HepG2 (cell line): ENCODE measurements around the gene SPHK2. TPM values are rescaled to one million over a fixed set of nuclear protein-coding genes. Genes with fewer than 3 reads are reported as not detected.

Experiments used
- AGO2 ChIP-seq: fragments of 200-400 bp; formaldehyde crosslinking; optimal IDR thresholded peaks from 2 replicates; pipeline ENCODE3; 2017; ENCODE audit warnings: mild to moderate bottlenecking, low read depth, low read length, moderate library complexity
- BCLAF1 ChIP-seq: fragments of 450-650 bp; IDR thresholded peaks from 2 replicates; pipeline ENCODE4 v1.6.1; 2017; ENCODE audit warnings: mild to moderate bottlenecking
- FIP1L1 ChIP-seq: fragments of 200-400 bp; formaldehyde crosslinking; IDR thresholded peaks from 2 replicates; pipeline ENCODE4 v1.6.1; 2018; ENCODE audit warnings: low read depth, mild to moderate bottlenecking, low read length, moderate library complexity, borderline replicate concordance; ENCODE audit not compliant: insufficient read depth
- TFDP1 ChIP-seq: IDR thresholded peaks from 2 replicates; pipeline ENCODE4 v1.6.1; 2016; ENCODE audit warnings: missing compliant biosample characterization, missing genetic modification reagents, borderline replicate concordance
- ZBTB7A ChIP-seq: sonication (generic); formaldehyde crosslinking; IDR thresholded peaks from 2 replicates; pipeline ENCODE4 v1.8.0; 2022; ENCODE audit warnings: mild to moderate bottlenecking, missing genetic modification reagents
- ZBTB7B ChIP-seq: sonication (generic); formaldehyde crosslinking; IDR thresholded peaks from 2 replicates; pipeline ENCODE4 v1.4.0; 2020; ENCODE audit warnings: missing genetic modification reagents
- polyA plus RNA-seq, 8 experiments: library from polyadenylated mRNA; depleted of rRNA in 3 of 8; stranded (reverse) in 7 of 8; unstranded in 1 of 8; fragments of >200 nt; fragmentation: Illumina TruSeq in 4 of 8; extraction: Trizol in 4 of 8; gene quantifications; 2 replicates each; pipeline versions ENCODE4 v1.2.1 to v1.2.3, GENCODE V29; 2011 to 2016; ENCODE audit warnings: low read depth in 4 of 8, missing spikeins in 1 of 8, mixed read lengths in 1 of 8; ENCODE audit not compliant: insufficient read depth in 1 of 8
- total RNA-seq, 5 experiments: library from RNA; depleted of rRNA; stranded (reverse); fragments of >200 nt; fragmentation: Illumina TruSeq; extraction: Trizol; gene quantifications; 2 replicates each; pipeline ENCODE4 v1.2.3, GENCODE V29; 2016; ENCODE audit warnings: low read depth in 1 of 5
- TF ChIP-seq, protein P1 (sequence below): sonication (generic); formaldehyde crosslinking; IDR thresholded peaks from 2 replicates; pipeline ENCODE4 v1.4.0; 2020; ENCODE audit warnings: missing genetic modification reagents
- TF ChIP-seq, protein P2 (sequence below): sonication (generic); formaldehyde crosslinking; IDR thresholded peaks from 2 replicates; pipeline ENCODE4 v1.8.0; 2022; ENCODE audit warnings: missing genetic modification reagents, mild to moderate bottlenecking, borderline replicate concordance
- TF ChIP-seq, protein P3 (sequence below), 2 experiments: sonication (generic) in 1 of 2; formaldehyde crosslinking in 1 of 2; IDR thresholded peaks; 2 replicates each; pipeline versions ENCODE4 v1.4.0 to v1.6.1; 2016 to 2020; ENCODE audit warnings: borderline replicate concordance in 1 of 2, low read depth in 1 of 2, mild to moderate bottlenecking in 1 of 2, missing genetic modification reagents in 1 of 2
- TF ChIP-seq, protein P4 (sequence below): sonication (generic); formaldehyde crosslinking; IDR thresholded peaks from 2 replicates; pipeline ENCODE4 v1.4.0; 2020; ENCODE audit warnings: mild to moderate bottlenecking, low read depth, missing genetic modification reagents

SPHK2 gene
- total and polyA plus RNA-seq, 2 of the 13 experiments (the other 11 are each of a cell fraction or from before 2014, with no cell fraction given), result 2.9 to 14.4 TPM

DNA sequence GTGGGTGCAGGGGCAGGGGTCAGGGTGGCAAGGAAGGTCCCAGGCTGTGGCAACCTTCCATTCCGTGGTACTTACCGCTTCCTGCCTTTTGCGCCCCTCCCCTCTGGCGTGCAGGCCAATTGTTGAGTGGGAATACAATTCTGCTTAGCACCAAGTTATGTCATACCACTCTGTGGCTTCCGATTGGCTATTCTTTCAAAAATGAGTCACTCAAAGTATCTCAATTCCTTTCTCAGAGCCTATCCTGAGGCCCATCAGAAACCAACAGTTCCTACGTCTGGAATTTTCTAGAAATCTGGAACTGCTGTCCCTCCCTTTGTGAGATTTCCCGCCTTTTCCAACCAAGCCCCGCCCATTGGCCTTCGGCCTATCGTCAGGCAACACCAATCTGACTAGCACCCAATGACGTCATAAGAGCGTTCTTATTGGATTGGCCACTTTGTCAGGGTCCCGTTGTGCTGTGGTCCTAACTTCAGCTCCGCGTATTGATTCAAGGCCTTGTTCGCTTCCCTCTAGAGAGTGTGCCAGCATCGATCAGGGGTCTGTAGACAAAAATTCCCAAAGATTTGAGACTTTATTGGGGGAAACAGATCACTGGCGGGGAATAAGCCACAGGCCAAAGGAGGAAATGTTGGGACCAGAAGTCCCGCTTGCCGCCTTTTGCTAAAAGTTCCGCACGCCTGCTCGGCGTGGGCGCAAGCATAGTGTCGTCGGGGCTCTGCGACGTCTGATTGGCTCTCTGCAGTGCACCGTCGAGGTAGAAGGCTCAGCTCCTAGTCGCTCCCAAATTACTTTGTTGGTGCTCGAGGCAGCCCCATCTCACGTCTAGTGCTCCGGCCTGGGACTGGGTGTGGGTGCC, 41.8 kb downstream of the SPHK2 start (continued):
- TF ChIP-seq, protein P1, sequence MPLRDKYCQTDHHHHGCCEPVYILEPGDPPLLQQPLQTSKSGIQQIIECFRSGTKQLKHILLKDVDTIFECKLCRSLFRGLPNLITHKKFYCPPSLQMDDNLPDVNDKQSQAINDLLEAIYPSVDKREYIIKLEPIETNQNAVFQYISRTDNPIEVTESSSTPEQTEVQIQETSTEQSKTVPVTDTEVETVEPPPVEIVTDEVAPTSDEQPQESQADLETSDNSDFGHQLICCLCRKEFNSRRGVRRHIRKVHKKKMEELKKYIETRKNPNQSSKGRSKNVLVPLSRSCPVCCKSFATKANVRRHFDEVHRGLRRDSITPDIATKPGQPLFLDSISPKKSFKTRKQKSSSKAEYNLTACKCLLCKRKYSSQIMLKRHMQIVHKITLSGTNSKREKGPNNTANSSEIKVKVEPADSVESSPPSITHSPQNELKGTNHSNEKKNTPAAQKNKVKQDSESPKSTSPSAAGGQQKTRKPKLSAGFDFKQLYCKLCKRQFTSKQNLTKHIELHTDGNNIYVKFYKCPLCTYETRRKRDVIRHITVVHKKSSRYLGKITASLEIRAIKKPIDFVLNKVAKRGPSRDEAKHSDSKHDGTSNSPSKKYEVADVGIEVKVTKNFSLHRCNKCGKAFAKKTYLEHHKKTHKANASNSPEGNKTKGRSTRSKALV (CRISPR knock-in tag), result no peak
- TF ChIP-seq ZBTB7B (CRISPR knock-in tag) (no peak), TFDP1 (CRISPR knock-in tag) (peak; percentile 60; the same call in 1 of the 2 replicates), AGO2 (no peak), BCLAF1 (no peak), FIP1L1 (no peak), ZBTB7A (no peak)
- TF ChIP-seq, protein P2, sequence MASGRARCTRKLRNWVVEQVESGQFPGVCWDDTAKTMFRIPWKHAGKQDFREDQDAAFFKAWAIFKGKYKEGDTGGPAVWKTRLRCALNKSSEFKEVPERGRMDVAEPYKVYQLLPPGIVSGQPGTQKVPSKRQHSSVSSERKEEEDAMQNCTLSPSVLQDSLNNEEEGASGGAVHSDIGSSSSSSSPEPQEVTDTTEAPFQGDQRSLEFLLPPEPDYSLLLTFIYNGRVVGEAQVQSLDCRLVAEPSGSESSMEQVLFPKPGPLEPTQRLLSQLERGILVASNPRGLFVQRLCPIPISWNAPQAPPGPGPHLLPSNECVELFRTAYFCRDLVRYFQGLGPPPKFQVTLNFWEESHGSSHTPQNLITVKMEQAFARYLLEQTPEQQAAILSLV (CRISPR knock-in tag), result no peak
- TF ChIP-seq, protein P3, sequence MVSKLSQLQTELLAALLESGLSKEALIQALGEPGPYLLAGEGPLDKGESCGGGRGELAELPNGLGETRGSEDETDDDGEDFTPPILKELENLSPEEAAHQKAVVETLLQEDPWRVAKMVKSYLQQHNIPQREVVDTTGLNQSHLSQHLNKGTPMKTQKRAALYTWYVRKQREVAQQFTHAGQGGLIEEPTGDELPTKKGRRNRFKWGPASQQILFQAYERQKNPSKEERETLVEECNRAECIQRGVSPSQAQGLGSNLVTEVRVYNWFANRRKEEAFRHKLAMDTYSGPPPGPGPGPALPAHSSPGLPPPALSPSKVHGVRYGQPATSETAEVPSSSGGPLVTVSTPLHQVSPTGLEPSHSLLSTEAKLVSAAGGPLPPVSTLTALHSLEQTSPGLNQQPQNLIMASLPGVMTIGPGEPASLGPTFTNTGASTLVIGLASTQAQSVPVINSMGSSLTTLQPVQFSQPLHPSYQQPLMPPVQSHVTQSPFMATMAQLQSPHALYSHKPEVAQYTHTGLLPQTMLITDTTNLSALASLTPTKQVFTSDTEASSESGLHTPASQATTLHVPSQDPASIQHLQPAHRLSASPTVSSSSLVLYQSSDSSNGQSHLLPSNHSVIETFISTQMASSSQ (IDR thresholded peaks at IDR 0.05; ENCODE audit: low read depth), result no peak
- TF ChIP-seq, protein P3 (CRISPR knock-in tag; IDR thresholded peaks at IDR 0.05; ENCODE audit: borderline replicate concordance), result no peak
- TF ChIP-seq, protein P4, sequence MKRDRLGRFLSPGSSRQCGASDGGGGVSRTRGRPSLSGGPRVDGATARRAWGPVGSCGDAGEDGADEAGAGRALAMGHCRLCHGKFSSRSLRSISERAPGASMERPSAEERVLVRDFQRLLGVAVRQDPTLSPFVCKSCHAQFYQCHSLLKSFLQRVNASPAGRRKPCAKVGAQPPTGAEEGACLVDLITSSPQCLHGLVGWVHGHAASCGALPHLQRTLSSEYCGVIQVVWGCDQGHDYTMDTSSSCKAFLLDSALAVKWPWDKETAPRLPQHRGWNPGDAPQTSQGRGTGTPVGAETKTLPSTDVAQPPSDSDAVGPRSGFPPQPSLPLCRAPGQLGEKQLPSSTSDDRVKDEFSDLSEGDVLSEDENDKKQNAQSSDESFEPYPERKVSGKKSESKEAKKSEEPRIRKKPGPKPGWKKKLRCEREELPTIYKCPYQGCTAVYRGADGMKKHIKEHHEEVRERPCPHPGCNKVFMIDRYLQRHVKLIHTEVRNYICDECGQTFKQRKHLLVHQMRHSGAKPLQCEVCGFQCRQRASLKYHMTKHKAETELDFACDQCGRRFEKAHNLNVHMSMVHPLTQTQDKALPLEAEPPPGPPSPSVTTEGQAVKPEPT (CRISPR knock-in tag), result no peak
